Peyer's patch (tissue), 4 donors: ENCODE data around the gene RAB44. TPM values are rescaled to one million over a fixed set of nuclear protein-coding genes. Genes with fewer than 3 reads are reported as not detected.
A peak's percentile ranks its signal among the peaks of the same experiment; 100 is the strongest.

ENCODE experiments used
- DNase-seq, 3 donors: peaks; one replicate each; pipeline ENCODE4 v3.0.0-alpha.2; 2017 to 2019
- H3K27ac ChIP-seq, 4 donors: fragments of 200-600 bp; sonication (generic); one replicate each; pipeline ENCODE4 v1.5.1; 2016 to 2019
- H3K27me3 ChIP-seq, 2 donors: fragments of 200-600 bp; sonication (generic); one replicate each; pipeline ENCODE4 v1.5.1; 2019
- H3K36me3 ChIP-seq, 3 donors: fragments of 200-600 bp; sonication (generic); one replicate each; pipeline ENCODE4 v1.5.1; 2016 to 2019
- H3K4me1 ChIP-seq, 4 donors: fragments of 200-600 bp; sonication (generic); one replicate each; pipeline ENCODE4 v1.5.1; 2016 to 2019
- H3K4me3 ChIP-seq, 4 donors: fragments of 200-600 bp; sonication (generic); 1 replicate in 3 of 4; 2 replicates in 1 of 4; pipeline ENCODE4 v1.5.1; 2016 to 2019; ENCODE audit warnings: mild to moderate bottlenecking in 1 of 4
- H3K9me3 ChIP-seq, 4 donors: fragments of 200-600 bp; sonication (generic); one replicate each; pipeline ENCODE4 v1.5.1; 2016 to 2019; ENCODE audit warnings: mild to moderate bottlenecking in 1 of 4
- CTCF ChIP-seq, 6 experiments: fragments of 450-650 bp in 4 of 6; fragments of 200-600 bp in 2 of 6; sonication (generic) in 1 of 6; IDR thresholded peaks; one replicate each; pipeline ENCODE4 v1.5.1; 2017 to 2019; ENCODE audit warnings: antibody characterized with exemption in 6 of 6, mild to moderate bottlenecking in 3 of 6, moderate library complexity in 1 of 6
- POLR2A ChIP-seq, 2 donors: fragments of 450-650 bp; IDR thresholded peaks; one replicate each; pipeline ENCODE4 v1.5.1; 2017; ENCODE audit warnings: antibody characterized with exemption in 2 of 2, mild to moderate bottlenecking in 2 of 2, moderate library complexity in 2 of 2
- total RNA-seq, 4 donors: library from RNA; depleted of rRNA; stranded (reverse); fragments of >200 nt; gene quantifications; one replicate each; pipeline ENCODE4 v1.1.0, GENCODE V29; 2016

Gene RAB44
- total RNA-seq, 4 donors from 2014 or later, result 0.47 to 3.3 (median 0.80) TPM

DNA sequence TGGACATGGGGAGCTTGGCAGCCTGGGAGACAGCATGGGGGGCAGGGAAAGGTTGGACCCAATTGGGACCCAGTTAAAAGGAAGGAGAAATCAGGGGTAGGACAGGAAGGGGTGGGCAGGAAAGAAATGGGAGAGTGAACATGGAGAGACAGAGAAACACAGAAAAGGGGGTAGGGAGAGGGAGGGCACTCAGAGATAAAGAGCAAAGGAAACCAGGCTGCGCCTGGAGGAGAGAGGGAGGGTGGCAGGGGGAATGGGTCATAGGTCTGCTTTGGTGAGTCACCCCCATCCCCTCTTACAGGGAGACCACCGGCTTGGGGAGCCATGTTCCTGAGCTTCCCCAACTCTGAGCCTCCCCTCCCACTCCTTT, 46.7 kb downstream of the RAB44 start:
- no peaks in the 10 kb centered on the region for H3K27me3 ChIP-seq
- H3K4me3 ChIP-seq, result no peak overlapping the region
- peaks cover 0 to 3% (median 0%) of the 10 kb centered on the region in 4 donors for H3K9me3 ChIP-seq
- H3K36me3 ChIP-seq, result no peaks in the 10 kb centered on the region
- TF ChIP-seq CTCF (IDR thresholded peaks at IDR 0.05), result no peak
- TF ChIP-seq POLR2A (IDR thresholded peaks at IDR 0.05), result no peak
- H3K4me1 ChIP-seq, result peaks cover 0 to 19% (median 5%) of the 10 kb centered on the region in 4 donors
- peak overlapping the region in 1 of 4 donors; percentile 66 for H3K27ac ChIP-seq
- DNase-seq, result no peak

DNA sequence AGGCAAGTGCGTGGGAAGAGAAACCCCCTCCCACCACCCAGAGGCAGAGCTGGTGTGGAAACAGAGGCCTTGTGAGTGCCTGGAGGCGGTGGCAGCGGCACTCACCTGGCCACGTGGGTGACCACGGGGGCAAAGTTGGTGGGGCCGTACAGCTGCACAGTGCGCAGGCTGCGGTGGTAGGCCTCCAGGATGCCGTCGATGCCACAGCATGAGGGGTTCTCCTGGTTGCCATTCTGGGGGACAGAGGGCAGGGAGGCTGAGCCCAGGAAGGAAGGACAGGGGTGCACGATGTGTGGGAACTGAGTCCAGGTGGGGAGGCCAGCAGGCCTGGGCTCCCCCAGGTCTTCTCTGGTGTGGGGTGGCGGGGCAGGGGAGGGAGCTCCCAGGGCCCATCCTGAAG, 47.7 kb downstream of the RAB44 start:
- peaks cover 0 to 19% (median 5%) of the 10 kb centered on the region in 4 donors for H3K4me1 ChIP-seq
- no peak for TF ChIP-seq POLR2A (IDR thresholded peaks at IDR 0.05)
- TF ChIP-seq CTCF (IDR thresholded peaks at IDR 0.05), result no peak
- H3K9me3 ChIP-seq, result peaks cover 0 to 3% (median 0%) of the 10 kb centered on the region in 4 donors
- no peaks in the 10 kb centered on the region for H3K36me3 ChIP-seq
- H3K27me3 ChIP-seq, result no peaks in the 10 kb centered on the region
- DNase-seq, result no peak
- no peak overlapping the region for H3K4me3 ChIP-seq
- no peak overlapping the region for H3K27ac ChIP-seq

DNA sequence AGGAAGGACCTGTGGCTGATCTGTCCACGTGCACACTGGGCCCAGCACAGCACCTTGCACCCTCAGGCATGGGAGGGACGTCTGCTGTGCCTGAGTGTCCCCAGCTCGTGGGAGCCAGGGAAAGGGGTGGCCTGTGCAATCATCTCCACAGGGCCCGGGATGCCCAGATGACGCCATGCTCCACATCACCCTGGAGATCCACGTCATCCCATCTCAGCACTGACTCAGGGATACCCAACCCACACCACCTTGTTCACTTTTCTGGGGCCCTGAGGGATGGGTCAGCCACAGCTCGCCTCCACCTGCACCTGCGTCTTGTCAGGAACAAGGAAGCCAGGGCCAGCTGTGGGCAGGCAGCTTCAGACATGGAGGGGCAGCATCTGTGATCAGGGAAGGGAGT, 48.2 kb downstream of the RAB44 start:
- Histone ChIP-seq H3K4me1 (peaks cover 0 to 19% (median 5%) of the 10 kb centered on the region in 4 donors), H3K4me3 (no peak overlapping the region), H3K27me3 (no peaks in the 10 kb centered on the region), H3K27ac (no peak overlapping the region), H3K9me3 (peaks cover 0 to 3% (median 0%) of the 10 kb centered on the region in 4 donors), H3K36me3 (no peaks in the 10 kb centered on the region)
- DNase-seq, result no peak
- TF ChIP-seq POLR2A (IDR thresholded peaks at IDR 0.05) (no peak), CTCF (IDR thresholded peaks at IDR 0.05) (no peak)

DNA sequence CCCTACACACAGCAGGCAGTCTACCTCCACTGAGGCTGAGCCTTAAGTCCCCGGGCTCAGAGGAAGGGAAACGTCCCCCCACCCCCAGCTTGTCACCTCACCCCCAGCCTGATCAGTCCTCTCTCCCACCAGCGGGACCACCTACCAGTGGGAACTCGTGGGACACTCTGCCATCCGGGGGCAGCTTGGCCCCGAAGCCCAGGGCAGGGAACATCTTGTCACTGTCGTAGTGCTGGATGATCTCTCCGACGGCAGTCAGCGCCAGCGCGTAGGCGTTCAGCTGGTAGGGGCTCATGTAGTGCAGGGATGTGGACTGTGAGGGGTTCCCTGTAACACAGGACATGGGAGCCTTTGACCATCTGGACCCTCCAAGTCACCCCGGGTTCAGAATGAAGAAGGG, 48.6 kb downstream of the RAB44 start:
- Histone ChIP-seq H3K9me3 (peaks cover 0 to 3% (median 0%) of the 10 kb centered on the region in 4 donors), H3K36me3 (no peaks in the 10 kb centered on the region), H3K4me3 (no peak overlapping the region), H3K27ac (no peak overlapping the region), H3K27me3 (no peaks in the 10 kb centered on the region), H3K4me1 (peaks cover 0 to 20% (median 5%) of the 10 kb centered on the region in 4 donors)
- TF ChIP-seq CTCF (IDR thresholded peaks at IDR 0.05) (no peak), POLR2A (IDR thresholded peaks at IDR 0.05) (no peak)
- DNase-seq, result no peak

GRCh38 chr6:36749829-36750489, 52.3 kb downstream of the RAB44 start:
- Histone ChIP-seq H3K4me1 (peaks cover 10 to 27% (median 21%) of the 10 kb centered on the region in 4 donors), H3K9me3 (peaks cover 0 to 3% (median 0%) of the 10 kb centered on the region in 4 donors), H3K27me3 (no peaks in the 10 kb centered on the region), H3K36me3 (no peaks in the 10 kb centered on the region), H3K27ac (no peak overlapping the region), H3K4me3 (no peak overlapping the region)
- TF ChIP-seq CTCF (IDR thresholded peaks at IDR 0.05) (no peak), POLR2A (IDR thresholded peaks at IDR 0.05) (no peak)
- no peak for DNase-seq
